GM21381 (cell line): ENCODE data around the gene FZD4.
"Not testable (repeated sequence)": the region's sequence is repeated elsewhere in the genome, so short reads cannot be mapped to it uniquely, and the experiment has no call there.

Experiments
- ATAC-seq: cut with Tn5 transposase; IDR thresholded peaks from one replicate; pipeline ENCODE4 v1.9.1; 2021; ENCODE audit warnings: mild to moderate bottlenecking, moderate library complexity; ENCODE audit not compliant: unreplicated experiment

The FZD4 gene

DNA sequence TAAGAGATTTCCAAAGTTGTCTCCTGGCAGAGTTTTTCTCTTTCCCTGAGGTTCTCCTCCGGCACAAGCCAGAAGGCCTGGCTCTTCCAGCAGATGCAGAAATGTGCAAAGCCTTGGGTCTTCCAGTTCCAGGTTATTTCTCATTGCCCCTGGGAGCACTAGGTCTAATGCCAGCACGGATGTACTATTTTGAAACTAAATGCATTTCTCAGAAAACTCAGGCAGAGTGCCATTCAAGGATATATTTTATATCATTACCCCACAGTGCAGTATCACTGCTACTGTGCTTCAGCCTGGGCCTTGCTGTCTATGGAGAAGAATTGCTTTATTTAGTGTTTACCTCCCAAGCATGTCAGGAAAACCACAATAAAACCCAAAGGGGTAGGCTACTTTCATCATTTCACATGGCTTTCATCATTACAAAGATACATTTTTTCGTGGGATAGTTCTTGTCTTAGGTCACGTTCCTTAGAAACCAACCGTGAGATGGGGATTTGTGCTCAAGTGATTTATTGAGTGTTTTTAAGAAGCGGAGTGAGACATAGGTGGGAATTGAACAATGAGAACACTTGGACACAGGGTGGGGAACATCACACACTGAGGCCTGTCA, 22.4 kb upstream of the FZD4 start:
- ATAC-seq: no peak

DNA sequence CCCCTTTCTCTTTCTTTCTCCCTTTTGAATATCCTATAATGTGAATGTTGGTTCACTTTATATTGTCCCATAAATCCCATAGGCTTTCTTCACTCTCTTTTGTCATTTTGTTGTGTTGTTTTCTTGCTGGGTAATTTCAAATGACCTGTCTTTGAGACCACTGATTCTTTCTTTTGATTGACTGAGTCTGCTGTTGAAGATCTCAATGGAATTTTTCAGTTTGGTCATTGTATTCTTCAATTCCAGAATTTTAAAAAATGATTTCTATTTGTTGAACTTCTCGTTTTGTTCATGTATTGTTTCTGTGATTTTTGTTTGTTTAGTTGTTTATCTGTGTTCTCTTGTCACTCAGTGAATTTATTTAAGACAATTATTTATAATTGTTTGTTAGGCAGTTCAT, 17.5 kb upstream of the FZD4 start:
- no peak for ATAC-seq

- no peak for ATAC-seq
Measured at GRCh38 chr11:86969258-86969657, 14.1 kb upstream of the FZD4 start.

DNA sequence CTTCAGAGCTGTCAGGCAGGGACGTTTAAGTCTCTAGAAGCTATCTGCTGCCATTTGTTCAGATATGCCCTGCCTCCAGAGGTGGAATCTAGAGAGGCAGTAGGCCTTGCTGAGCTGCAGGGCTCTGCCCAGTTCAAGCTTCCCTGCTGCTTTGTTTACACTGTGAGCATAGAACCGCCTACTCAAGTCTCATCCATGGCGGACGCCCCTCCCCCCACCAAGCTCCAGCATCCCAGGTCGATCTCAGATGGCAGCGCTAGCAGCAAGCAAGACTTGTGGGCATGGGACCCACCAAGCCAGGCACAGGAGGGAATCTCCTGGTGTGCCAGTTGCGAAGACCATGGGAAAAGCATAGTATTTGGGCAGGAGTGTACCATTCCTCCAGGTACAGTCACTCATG, 12.4 kb upstream of the FZD4 start:
- ATAC-seq: not testable (repeated sequence)

- no peak for ATAC-seq
Measured at GRCh38 chr11:86957976-86958646, 2.9 kb upstream of the FZD4 start.

- ATAC-seq: no peak
Measured at GRCh38 chr11:86956905-86957195, 1.7 kb upstream of the FZD4 start.

DNA sequence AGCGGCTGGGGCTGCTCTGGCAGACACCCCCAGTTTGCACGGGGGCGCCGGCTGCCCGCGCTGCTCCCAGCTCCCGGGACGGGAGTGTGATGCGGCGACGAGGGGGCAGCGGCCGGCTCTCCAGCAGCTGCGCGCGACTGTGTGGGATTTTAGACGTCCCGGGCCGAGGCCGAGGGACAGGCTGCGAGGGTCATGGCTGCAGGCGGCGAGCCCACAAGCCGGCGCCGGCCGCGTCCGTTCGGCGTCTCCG, 159 bp downstream of the FZD4 start:
- ATAC-seq: no peak

DNA sequence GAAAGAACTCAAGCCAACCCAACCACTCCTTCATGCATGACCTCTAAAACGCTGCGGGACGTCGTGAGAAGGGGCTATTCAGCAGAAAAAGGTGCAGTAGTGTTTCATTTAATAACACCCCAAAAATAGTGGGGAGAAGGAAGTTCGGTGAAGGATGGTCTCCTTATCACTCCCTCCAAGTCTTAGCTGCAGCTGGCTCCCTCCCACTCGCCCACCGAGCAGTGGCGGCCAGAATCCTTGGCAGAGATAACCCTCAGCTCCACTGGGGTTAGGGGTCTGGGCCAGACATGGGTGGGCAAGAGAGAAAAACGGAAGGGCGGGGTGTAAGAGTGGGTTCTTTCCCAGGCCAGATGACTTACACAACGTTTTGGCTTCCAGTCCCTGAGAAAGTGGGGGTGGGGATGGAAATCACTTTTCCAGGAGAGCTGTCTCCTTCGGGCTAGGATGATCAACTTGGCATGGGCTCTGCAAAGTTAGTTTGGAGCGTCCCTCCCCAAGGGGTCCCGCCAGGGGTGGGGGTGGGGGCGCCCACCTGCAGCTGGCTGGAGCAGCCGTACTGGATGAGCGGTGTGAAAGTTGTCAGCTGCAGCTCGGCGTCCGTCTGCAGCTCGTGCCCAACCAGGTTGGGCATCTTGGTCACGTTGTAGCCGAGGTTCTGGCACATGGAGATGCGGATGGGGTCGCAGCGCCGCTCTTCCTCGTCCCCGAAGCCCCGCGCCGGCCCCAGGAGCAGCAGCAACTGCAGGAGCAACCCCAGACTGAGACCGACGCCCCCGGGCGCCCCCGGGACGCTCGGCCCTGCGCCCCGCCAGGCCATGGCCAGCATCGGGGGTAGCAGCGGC, 705 bp downstream of the FZD4 start:
- peak; percentile 4 for ATAC-seq

- no peak for ATAC-seq
Measured at GRCh38 chr11:86952221-86952875, 2.8 kb downstream of the FZD4 start.

GRCh38 chr11:86951706-86952105, 3.5 kb downstream of the FZD4 start:
- no peak for ATAC-seq

DNA sequence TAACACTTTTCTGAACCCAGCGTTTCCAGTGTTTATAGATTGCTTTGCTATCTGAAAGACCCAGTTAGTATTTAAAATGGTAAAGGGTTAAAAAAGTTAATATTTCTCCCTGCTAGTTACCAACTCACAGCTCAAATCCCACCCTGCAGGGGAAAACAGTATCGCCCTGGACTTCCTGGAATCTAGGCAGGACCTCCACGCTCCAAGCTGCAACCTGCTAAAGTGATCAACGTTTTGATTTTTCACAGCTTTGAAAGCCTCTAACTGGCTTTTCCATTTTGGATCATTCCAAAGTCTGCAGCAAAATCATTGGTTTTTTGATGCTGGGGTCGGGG, 4.6 kb downstream of the FZD4 start:
- ATAC-seq: no peak

- ATAC-seq: no peak
Measured at GRCh38 chr11:86949995-86950660, 5.1 kb downstream of the FZD4 start.

DNA sequence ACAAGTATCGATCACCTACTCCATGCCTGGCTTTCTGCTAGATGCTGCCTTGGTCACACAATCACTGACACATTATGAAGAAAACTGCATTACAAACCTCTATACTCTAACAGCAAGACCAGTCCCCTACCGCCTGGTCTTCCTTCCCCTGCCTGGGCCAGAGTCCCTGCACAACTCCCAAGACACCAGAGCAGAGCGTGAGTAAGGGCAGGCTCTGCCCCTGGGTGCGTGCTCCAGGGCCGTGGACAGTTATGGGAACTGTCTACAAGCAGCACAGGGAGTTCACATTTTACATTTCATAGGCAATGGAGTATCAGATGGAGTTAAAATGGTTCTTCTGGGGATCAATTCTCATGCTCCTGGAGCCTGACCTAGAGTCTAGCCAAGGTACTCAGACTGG, 6.5 kb downstream of the FZD4 start:
- ATAC-seq: no peak

GRCh38 chr11:86947541-86947940, 7.7 kb downstream of the FZD4 start:
- ATAC-seq: no peak

- not testable (repeated sequence) for ATAC-seq
Measured at GRCh38 chr11:86943505-86943904, 11.7 kb downstream of the FZD4 start.

DNA sequence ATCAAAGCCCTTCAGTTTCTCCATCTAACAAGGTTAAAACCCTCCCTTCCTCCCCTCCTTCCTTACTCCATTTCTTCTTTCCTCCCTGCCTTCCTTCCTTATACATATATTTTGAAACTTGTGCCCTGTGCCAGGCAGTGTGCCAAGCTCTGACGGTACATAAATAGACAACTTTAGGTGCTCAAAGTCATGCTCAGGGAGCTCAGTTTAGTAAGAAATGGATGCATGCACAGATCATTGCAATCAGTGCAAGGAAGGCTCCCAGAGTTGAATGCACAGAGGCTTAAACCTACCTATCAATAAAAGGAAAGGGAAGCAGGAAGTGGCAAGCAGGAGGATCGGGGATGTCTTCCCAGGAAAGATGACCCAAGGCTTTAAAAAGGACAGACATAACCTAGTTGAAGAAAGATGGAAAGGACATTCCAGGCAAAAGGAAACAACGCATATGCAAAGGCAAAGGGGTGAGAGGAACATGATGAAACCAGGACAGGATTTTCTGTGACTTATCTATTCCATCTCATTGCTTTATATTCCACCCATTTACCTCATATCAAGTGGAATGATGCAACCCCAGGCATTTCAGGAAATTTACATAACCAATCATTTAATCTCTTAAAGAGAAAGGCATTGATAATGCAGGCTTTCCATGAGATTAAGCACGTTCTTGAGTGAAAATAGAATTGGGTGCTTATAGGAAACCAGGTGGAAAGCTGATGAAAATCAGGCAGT, 13.2 kb downstream of the FZD4 start:
- no peak for ATAC-seq

GRCh38 chr11:86941077-86941870, 13.9 kb downstream of the FZD4 start:
- ATAC-seq: no peak

GRCh38 chr11:86940122-86940777, 14.9 kb downstream of the FZD4 start:
- ATAC-seq: no peak
